Measurements from ENCODE around the gene C6orf120. TPM values are rescaled to one million over a fixed set of nuclear protein-coding genes. Genes with fewer than 3 reads are reported as not detected.

Gene C6orf120
- total and polyA plus RNA-seq, 2 of the 13 experiments (the other 11 are each of a cell fraction or from before 2014, with no cell fraction given): 21.7 to 29.9 TPM

GRCh38 chr6:169722362-169723199 is 20.7 kb downstream of the C6orf120 start (continued):
- TF ChIP-seq ZFP36L2 (CRISPR knock-in tag; IDR thresholded peaks at IDR 0.05) (no peak), HINFP (CRISPR knock-in tag; IDR thresholded peaks at IDR 0.05; ENCODE audit: low read depth) (no peak), ZNF430 (CRISPR knock-in tag; IDR thresholded peaks at IDR 0.05) (no peak), ZNF646 (CRISPR knock-in tag; IDR thresholded peaks at IDR 0.05) (no peak), ZNF816 (CRISPR knock-in tag; IDR thresholded peaks at IDR 0.05; ENCODE audit: borderline replicate concordance) (no peak), ZNF616 (CRISPR knock-in tag; IDR thresholded peaks at IDR 0.05; ENCODE audit: low read depth) (no peak), ARHGAP35 (CRISPR knock-in tag; IDR thresholded peaks at IDR 0.05; ENCODE audit: borderline replicate concordance) (no peak), SOX5 (CRISPR knock-in tag; IDR thresholded peaks at IDR 0.05; ENCODE audit: borderline replicate concordance) (no peak), ZNF503 (CRISPR knock-in tag; IDR thresholded peaks at IDR 0.05) (no peak; the same call in 1 of the 2 replicates), MTA3 (CRISPR knock-in tag; IDR thresholded peaks at IDR 0.05) (no peak), ZNF878 (CRISPR knock-in tag; IDR thresholded peaks at IDR 0.05) (no peak), ZNF660 (CRISPR knock-in tag; IDR thresholded peaks at IDR 0.05; ENCODE audit: borderline replicate concordance, low read depth) (no peak), ZNF383 (CRISPR knock-in tag; IDR thresholded peaks at IDR 0.05; ENCODE audit: borderline replicate concordance) (no peak), LCORL (IDR thresholded peaks at IDR 0.05) (no peak), LCORL (CRISPR knock-in tag; IDR thresholded peaks at IDR 0.05) (no peak; the same call in 1 of the 2 replicates), PHB2 (IDR thresholded peaks at IDR 0.05; ENCODE audit: partially characterized antibody) (no peak), TRAFD1 (CRISPR knock-in tag; IDR thresholded peaks at IDR 0.05; ENCODE audit: borderline replicate concordance) (no peak), ZC3H4 (CRISPR knock-in tag; IDR thresholded peaks at IDR 0.05; ENCODE audit: borderline replicate concordance) (no peak)
